Activated CD8-positive, alpha-beta memory T cell treated with anti-CD3 and anti-CD28 coated beads for 36 hours (primary cell): Measurements from ENCODE around the gene PDGFC. TPM values are rescaled to one million over a fixed set of nuclear protein-coding genes. Genes with fewer than 3 reads are reported as not detected.
"Not testable (repeated sequence)": the region's sequence is repeated elsewhere in the genome, so short reads cannot be mapped to it uniquely, and the experiment has no call there.

Experiments used
- CTCF ChIA-PET: fragments of 350-600 bp; sonication (Branson Sonifier 250); formaldehyde crosslinking; loops from one replicate; lab custom pipeline; 2021; ENCODE audit warnings: antibody characterized with exemption; lab: Charles Lee
- POLR2A ChIA-PET: fragments of 350-600 bp; sonication (Branson Sonifier 250); formaldehyde crosslinking; loops from one replicate; lab custom pipeline; 2021; ENCODE audit warnings: antibody characterized with exemption; lab: Charles Lee
- total RNA-seq, 2 experiments: library from RNA; stranded (reverse); gene quantifications; one replicate each; pipeline ENCODE4 v1.2.3, GENCODE V29; 2021

PDGFC gene
- total RNA-seq, 2 experiments from 2014 or later, result not detected

GRCh38 chr4:156954587-156954986, 17.0 kb downstream of the PDGFC start:
- CTCF ChIA-PET, result no interaction called here

GRCh38 chr4:156953951-156954350, 17.6 kb downstream of the PDGFC start:
- CTCF ChIA-PET, result no interaction called here
- POLR2A ChIA-PET, result no interaction called here

More at GRCh38 chr4:156954587-156954986, 17.0 kb downstream of the PDGFC start:
- POLR2A ChIA-PET, result no interaction called here

GRCh38 chr4:156953001-156953400, 18.6 kb downstream of the PDGFC start:
- ChIA-PET CTCF (no interaction called here), POLR2A (no interaction called here)

DNA sequence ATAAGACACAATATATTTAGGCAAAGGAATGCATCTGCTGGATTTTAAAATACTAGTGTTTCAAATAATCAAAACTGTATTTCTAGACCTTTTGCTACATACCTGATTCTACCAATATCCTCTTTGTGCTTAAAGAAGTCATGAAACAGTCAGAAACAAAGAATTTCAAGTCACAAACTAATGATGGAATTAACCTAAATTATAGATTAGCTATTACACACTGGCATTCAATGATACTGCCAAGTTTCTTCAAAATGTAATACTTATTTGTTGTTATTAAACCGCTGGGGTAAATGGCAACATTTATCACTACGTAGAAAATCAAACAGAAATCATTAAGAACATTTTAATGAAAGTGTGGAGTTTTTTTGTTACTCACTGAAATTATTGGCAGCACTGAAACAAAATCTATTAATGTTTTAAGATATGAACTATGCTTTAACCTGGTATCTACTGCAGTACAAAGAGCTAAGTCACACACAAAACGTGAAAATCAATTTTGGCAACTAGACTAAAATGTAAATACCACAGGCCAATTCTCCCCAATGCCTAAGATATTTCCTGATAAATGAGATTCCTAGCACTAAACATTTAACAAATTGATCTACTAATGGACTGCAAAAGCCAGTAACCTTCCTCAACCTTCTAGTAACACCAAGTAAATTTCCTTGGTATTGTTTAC, 19.4 kb downstream of the PDGFC start:
- CTCF ChIA-PET, result no interaction called here
- POLR2A ChIA-PET, result no interaction called here

DNA sequence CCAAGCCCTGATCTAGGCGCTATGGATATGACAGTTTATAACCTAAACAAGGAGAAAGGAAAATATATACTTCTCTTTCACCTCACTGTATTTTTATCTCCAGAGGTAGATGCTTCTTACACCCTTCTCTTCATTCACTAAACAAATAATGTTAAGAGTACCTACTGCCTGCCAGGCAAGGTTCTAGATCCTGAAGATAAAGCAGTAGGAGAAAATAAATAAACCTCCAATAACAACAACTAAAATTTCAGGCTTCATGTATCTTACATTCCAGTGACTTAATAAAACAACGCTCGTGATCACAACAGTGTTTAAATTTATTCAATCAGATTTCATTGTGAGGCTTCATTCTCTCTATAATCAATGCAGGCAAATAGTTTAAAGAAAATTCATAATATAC, 20.7 kb downstream of the PDGFC start:
- ChIA-PET CTCF (no interaction called here), POLR2A (no interaction called here)

GRCh38 chr4:156950090-156950489, 21.5 kb downstream of the PDGFC start:
- ChIA-PET CTCF (no interaction called here), POLR2A (no interaction called here)

- POLR2A ChIA-PET, result no interaction called here
- CTCF ChIA-PET, result no interaction called here
These were observed 22.2 kb downstream of the PDGFC start for GRCh38 chr4:156949373-156949814.

GRCh38 chr4:156948738-156949137, 22.9 kb downstream of the PDGFC start:
- ChIA-PET CTCF (no interaction called here), POLR2A (interaction anchor here (0.6 kb wide), 1 partner anchor 442 kb away, joined by 6 read pairs; no protein-coding TSS in a partner anchor)

DNA sequence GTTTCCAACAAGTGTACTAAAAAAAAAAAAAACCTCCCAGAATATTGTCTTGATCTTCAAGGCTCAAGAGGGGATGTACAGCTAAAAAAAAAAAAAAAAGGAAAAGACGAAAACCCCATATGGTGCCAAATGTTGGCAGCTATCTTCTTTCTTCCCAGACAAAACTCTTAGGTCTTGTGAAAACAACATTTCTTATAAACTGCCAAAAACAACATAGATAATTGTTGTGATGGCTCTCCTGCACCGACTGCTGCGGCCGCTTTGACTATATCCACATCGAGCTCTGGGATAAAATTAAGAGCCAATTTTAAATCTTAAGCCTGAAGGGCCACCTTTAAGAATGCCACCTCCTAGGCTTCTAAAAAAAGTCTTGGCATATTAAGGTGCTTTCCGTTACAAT, 23.5 kb downstream of the PDGFC start:
- CTCF ChIA-PET, result no interaction called here
- POLR2A ChIA-PET, result no interaction called here

DNA sequence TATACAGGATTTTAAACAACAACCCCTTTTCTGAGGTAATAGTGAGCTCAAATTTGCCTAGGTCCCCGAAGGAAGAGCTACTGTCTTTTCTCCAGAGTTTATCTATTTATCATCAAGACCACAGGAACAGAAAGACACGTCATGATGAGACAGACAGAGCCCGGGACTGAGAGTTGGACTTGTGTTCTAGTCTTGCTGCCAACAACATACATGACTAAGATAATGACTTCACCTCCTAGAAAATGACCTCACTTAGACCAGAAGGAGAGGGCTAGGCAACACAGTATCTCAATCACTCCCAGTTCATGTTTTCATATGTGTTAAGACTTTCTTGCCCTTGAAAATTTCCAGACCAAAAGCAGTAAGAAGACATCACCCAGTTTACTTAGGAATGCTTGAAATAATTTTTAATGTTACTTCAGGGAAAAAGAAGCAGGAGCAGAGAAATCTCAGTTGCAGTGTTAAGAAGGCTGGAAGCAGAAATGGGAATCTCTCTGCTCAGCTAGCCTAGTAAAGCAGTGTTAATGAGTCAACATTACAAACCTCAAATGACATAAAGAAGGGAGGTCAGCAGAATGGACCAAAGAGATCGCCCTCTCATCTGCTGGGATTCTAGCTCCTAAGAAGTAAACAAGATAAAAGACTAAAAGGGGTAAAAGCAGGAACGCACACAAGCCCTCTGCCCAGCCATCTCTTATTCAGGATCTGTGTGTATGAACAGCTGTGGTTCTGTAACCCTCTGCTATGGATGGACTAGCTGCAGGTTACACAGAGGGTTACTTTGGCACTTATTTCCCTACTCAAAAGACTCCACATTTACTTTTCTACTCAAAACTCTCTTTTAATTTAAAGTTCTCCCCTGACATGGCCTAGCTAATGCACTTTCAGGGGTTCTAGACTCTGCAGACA, 24.8 kb downstream of the PDGFC start:
- POLR2A ChIA-PET, result no interaction called here
- CTCF ChIA-PET, result no interaction called here

GRCh38 chr4:156945532-156945931, 26.1 kb downstream of the PDGFC start:
- ChIA-PET CTCF (no interaction called here), POLR2A (no interaction called here)

DNA sequence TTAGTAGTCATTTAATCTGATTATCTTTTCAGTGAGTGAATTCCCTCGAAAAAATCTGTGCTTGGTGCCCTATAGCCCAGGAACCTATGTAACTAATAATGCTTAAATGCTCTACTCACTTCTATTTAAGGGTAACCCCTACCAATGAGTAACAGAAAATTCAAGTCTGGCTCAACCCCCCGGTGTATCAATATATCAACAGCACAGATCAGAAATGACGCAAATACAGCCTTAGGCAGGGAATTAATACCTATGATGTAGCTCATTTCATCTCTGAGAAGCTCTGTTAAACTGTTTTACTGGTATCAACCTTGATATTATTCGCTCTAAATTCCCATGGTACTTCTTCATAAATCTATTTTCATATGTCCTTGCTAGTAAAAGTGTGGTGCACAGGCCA, 28.6 kb downstream of the PDGFC start:
- ChIA-PET POLR2A (no interaction called here), CTCF (no interaction called here)

GRCh38 chr4:156941940-156942548, 29.6 kb downstream of the PDGFC start:
- POLR2A ChIA-PET, result no interaction called here

DNA sequence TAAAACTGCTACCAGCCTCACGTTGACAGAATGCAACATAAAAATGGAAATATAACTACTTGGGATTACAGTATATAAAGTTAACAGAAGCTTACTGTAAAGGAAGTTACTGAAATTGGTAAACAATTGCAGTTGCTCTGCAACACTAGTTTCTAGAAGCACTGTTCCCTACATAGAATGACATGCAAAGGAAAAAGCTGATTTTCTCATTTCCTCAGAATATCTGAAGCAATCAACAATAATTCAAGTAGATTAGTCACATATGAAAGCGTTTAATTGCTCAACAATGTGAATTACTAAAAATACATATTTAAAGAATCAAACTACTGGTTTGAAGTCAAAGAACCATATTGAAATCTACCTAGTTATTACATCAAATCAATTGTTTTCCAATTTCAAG, 31.8 kb downstream of the PDGFC start:
- ChIA-PET POLR2A (no interaction called here), CTCF (no interaction called here)

More at GRCh38 chr4:156941940-156942548, 29.6 kb downstream of the PDGFC start:
- CTCF ChIA-PET, result no interaction called here

GRCh38 chr4:156939139-156939538, 32.5 kb downstream of the PDGFC start:
- POLR2A ChIA-PET, result no interaction called here
- CTCF ChIA-PET, result no interaction called here

DNA sequence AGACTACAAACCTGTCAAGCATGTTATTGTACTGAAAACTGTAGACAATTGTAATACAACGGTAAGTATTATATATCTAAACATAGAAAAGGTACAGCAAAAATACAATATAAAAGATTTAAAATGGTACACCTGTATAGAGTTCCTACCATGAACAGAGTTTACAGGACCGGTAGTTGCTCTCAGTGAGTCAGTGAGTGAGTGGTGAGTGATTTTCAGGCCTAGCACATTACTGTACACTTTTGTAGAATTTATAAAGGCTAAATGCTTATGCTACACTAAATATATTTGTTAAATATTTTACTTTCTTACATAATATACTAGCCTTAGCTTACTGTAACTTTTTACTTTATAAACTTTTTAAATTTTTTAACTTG, 37.4 kb downstream of the PDGFC start:
- ChIA-PET CTCF (no interaction called here), POLR2A (no interaction called here)

DNA sequence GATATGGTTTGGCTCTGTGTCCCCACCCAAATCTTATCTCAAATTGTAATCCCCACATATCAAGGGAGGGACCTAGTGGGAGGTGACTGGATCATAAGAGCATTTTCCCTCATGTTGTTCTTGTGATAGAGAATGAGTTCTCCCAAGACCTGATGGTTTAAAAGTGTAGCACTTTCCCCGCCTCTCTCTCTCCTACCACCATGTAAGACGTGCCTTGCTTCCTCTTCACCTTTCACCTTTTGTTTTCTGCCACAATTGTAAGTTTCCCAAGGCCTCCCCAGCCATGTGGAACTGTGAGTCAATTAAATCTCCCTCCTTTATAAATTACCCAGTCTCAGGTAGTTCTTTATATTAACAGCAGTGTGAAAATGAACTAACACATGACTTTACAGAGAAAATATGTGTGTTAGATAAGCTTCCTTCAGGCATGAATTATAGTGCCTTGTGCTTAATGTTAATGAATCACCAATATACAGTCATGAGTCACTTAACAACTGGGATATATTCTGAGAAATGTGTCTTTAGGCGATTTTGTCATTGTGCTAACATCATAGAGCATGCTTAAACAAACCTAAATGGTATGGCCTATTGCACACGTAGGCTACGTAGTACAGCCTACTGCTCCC, 37.9 kb downstream of the PDGFC start:
- POLR2A ChIA-PET, result no interaction called here

GRCh38 chr4:156932360-156932759, 39.2 kb downstream of the PDGFC start:
- POLR2A ChIA-PET, CTCF ChIA-PET: not testable (repeated sequence)

More for the DNA sequence above, 37.9 kb downstream of the PDGFC start:
- CTCF ChIA-PET, result no interaction called here

GRCh38 chr4:156931267-156931666, 40.3 kb downstream of the PDGFC start:
- ChIA-PET POLR2A (no interaction called here), CTCF (no interaction called here)
